Measurements from ENCODE around the gene IL1RN.

DNA sequence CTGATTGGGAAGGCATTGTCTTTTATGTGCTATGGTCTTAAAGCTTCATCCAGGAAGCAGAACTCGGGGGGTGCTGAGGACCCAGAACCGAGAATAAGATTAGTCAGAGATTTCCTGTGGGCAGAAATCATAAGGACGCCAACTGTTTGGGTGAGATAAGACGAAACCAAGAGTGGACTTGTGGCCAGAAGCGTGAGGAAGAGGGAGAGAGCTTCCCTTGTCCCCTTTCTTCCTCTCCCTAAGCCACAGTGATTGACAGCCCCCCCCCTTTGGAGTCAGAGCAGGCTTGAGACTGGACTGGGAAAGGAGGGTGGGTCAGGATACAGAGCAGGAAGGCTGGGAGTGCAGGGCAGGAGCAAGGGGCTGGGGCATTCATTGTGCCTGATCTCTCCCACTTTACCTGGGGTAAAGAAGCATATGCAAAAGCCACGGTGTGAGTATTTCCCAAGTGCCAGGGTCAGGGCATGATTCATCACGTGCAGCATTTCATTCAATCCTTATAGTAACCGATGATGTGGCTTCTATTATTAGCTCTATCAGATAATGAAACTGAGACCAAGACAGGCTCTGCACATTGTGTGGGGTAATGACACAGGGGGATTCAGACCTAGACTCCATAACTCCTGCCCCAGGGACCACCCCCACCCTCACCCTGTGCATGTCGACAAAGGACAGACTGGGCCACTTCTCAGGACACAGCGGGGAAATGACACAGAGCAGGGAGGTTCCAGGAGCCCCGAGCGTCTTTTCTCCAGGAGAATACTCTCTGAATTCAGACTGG, 3.0 kb upstream of the IL1RN start:
- TF ChIP-seq, protein P1, sequence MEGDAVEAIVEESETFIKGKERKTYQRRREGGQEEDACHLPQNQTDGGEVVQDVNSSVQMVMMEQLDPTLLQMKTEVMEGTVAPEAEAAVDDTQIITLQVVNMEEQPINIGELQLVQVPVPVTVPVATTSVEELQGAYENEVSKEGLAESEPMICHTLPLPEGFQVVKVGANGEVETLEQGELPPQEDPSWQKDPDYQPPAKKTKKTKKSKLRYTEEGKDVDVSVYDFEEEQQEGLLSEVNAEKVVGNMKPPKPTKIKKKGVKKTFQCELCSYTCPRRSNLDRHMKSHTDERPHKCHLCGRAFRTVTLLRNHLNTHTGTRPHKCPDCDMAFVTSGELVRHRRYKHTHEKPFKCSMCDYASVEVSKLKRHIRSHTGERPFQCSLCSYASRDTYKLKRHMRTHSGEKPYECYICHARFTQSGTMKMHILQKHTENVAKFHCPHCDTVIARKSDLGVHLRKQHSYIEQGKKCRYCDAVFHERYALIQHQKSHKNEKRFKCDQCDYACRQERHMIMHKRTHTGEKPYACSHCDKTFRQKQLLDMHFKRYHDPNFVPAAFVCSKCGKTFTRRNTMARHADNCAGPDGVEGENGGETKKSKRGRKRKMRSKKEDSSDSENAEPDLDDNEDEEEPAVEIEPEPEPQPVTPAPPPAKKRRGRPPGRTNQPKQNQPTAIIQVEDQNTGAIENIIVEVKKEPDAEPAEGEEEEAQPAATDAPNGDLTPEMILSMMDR (IDR thresholded peaks at IDR 0.05) = no peak
- TF ChIP-seq, protein P2, sequence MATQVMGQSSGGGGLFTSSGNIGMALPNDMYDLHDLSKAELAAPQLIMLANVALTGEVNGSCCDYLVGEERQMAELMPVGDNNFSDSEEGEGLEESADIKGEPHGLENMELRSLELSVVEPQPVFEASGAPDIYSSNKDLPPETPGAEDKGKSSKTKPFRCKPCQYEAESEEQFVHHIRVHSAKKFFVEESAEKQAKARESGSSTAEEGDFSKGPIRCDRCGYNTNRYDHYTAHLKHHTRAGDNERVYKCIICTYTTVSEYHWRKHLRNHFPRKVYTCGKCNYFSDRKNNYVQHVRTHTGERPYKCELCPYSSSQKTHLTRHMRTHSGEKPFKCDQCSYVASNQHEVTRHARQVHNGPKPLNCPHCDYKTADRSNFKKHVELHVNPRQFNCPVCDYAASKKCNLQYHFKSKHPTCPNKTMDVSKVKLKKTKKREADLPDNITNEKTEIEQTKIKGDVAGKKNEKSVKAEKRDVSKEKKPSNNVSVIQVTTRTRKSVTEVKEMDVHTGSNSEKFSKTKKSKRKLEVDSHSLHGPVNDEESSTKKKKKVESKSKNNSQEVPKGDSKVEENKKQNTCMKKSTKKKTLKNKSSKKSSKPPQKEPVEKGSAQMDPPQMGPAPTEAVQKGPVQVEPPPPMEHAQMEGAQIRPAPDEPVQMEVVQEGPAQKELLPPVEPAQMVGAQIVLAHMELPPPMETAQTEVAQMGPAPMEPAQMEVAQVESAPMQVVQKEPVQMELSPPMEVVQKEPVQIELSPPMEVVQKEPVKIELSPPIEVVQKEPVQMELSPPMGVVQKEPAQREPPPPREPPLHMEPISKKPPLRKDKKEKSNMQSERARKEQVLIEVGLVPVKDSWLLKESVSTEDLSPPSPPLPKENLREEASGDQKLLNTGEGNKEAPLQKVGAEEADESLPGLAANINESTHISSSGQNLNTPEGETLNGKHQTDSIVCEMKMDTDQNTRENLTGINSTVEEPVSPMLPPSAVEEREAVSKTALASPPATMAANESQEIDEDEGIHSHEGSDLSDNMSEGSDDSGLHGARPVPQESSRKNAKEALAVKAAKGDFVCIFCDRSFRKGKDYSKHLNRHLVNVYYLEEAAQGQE (IDR thresholded peaks at IDR 0.05; ENCODE audit: insufficient read depth in 1 of 2, low read depth in 2 of 2, low read length in 1 of 2) = no peak
- TF ChIP-seq POLR2AphosphoS5 (IDR thresholded peaks at IDR 0.05; ENCODE audit: low read depth, low read length) (no peak), TCF7L2 (IDR thresholded peaks at IDR 0.05; ENCODE audit: low read depth, low read length) (no peak)
